GM18499 (cell line): ENCODE data around the gene ARSG.

Experiments used
- ATAC-seq: cut with Tn5 transposase; IDR thresholded peaks from one replicate; pipeline ENCODE4 v1.9.1; 2021; ENCODE audit warnings: moderate number of reproducible peaks; ENCODE audit not compliant: insufficient read depth, unreplicated experiment

ARSG gene

GRCh38 chr17:68461122-68461539, 169.8 kb downstream of the ARSG start:
- no peak for ATAC-seq

- ATAC-seq, result no peak
These were observed 170.3 kb downstream of the ARSG start for GRCh38 chr17:68461589-68461988.

- no peak for ATAC-seq
These were observed 171.3 kb downstream of the ARSG start for GRCh38 chr17:68462381-68463210.

GRCh38 chr17:68463211-68464019, 172.1 kb downstream of the ARSG start:
- ATAC-seq, result no peak

GRCh38 chr17:68468334-68468733, 177.0 kb downstream of the ARSG start:
- ATAC-seq, result no peak

- no peak for ATAC-seq
These were observed 177.5 kb downstream of the ARSG start for GRCh38 chr17:68468788-68469187.
